Skeletal muscle cell (primary cell): Measurements from ENCODE around the gene ZNF771.
"Not testable (repeated sequence)": the region's sequence is repeated elsewhere in the genome, so short reads cannot be mapped to it uniquely, and the experiment has no call there.

Experiments
- DNase-seq: peaks from one replicate; pipeline ENCODE4 v3.0.0-alpha.2; 2010; ENCODE audit warnings: low read depth
- H3K4me3 ChIP-seq: 2 replicates; pipeline ENCODE4 v1.5.1; 2011; ENCODE audit warnings: low read depth, mild to moderate bottlenecking, control low read depth, low read length, moderate library complexity

ZNF771 gene

DNA sequence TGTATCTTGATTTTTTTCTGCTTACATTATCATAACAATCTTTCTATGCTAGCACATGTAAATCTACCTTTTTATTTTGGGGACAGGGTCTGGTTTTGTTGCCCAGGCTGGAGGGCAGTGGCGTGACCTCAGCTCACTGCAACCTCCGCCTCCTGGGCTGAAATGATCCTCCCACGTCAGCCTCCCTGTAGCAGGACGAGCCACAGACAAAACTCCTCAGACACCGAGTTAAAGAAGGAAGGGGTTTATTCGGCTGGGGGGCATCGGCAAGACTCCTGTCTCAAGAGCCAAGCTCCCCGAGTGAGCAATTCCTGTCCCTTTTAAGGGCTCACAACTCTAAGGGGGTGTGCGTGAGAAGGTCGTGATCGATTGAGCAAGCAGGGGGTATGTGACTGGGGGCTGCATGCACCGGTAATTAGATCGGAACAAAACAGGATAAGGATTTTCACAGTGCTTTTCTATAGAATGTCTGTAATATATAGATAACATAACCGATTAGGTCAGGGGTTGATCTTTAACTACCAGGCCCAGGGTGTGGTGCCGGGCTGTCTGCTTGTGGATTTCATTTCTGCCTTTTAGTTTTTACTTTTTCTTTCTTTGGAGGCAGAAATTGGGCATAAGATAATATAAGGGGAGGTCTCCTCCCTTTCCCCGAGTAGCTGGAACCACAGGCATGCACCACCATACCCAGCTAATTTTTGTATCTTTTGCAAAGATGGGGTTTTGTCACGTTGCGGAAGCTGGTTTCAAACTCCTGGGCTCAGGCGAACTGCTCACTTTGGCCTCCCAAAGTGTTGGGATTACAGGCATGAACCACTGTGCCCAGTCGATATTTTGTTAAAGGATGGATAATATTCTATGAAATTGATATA, 45.5 kb downstream of the ZNF771 start:
- not testable (repeated sequence) for DNase-seq, H3K4me3 ChIP-seq

- DNase-seq, result no peak
- no peak overlapping the region for H3K4me3 ChIP-seq
Observed at GRCh38 chr16:30456302-30456701, 48.9 kb downstream of the ZNF771 start.

DNA sequence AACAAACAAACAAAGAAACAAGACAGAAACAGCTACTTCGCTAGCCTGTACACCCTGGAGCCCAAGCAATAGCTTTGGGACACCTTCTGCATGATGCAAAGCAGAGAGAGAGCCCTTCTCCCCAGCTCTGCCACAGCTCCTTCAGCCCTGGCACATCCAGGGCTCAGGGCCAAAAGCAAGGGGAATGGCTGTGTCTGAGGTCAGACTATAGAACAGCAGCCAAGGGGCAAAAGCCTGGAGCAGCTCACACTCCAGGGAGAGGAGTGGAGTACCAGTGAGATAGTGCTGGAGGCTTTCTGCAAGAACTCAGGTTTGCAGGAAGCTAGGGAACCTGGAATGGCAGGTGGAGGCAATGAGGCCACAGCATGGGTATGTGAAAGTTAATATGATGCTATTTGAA, 49.9 kb downstream of the ZNF771 start:
- no peak for DNase-seq
- no peak overlapping the region for H3K4me3 ChIP-seq

GRCh38 chr16:30457743-30458560, 50.5 kb downstream of the ZNF771 start:
- DNase-seq, result no peak

GRCh38 chr16:30458561-30459394, 51.4 kb downstream of the ZNF771 start:
- DNase-seq, result no peak
- H3K4me3 ChIP-seq, result no peak overlapping the region

More at GRCh38 chr16:30457743-30458560, 50.5 kb downstream of the ZNF771 start:
- H3K4me3 ChIP-seq, result no peak overlapping the region

DNA sequence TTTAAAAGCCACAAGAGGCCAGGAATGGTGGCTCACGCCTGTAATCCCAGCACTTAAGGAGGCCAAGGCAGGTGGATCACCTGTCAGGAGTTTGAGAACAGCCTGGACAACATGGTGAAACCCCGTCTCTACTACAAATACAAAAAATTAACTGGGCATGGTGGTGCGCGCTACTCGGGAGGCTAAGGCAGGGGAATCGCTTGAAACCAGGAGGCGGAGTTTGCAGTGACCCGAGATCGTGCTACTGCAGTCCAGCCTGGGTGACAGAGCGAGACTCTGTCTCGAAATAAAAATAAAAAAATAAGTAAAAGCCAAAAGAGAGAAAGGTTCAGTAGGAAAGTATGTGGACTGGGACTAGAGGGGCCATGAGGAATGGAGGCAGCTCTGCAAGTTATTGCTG, 52.0 kb downstream of the ZNF771 start:
- H3K4me3 ChIP-seq, result no peak overlapping the region
- DNase-seq, result no peak

- not testable (repeated sequence) for DNase-seq, H3K4me3 ChIP-seq
Observed at GRCh38 chr16:30461426-30461825, 54.0 kb downstream of the ZNF771 start.

DNA sequence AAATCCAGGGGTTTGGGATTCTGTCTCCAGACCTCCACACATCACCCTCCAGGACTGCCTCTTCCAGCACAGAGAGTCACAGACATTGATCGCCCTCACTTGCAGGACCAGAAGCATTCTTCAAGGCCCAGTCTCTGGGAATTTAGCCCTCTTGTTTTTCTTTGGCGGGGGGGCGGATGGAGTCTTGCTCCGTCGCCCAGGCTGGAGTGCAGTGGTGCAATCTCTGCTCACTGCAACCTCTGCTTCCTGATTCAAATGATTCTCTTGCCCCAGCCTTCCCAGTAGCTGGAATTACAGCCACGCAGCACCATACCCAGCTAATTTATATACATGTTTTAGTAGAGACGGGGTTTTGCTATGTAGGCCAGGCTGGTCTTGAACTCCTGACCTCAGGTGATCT, 56.7 kb downstream of the ZNF771 start:
- no peak for DNase-seq
- no peak overlapping the region for H3K4me3 ChIP-seq
